Measurements from ENCODE around the gene PRICKLE2. TPM values are rescaled to one million over a fixed set of nuclear protein-coding genes. Genes with fewer than 3 reads are reported as not detected.

PRICKLE2 gene
- total RNA-seq, 1 donor from 2014 or later, result 23.2 TPM

GRCh38 chr3:64104006-64104405 lies 121.3 kb downstream of the PRICKLE2 start:
- no peak overlapping the region for H3K4me3 Mint-ChIP-seq (ENCODE audit: low read depth)
- no peaks in the 10 kb centered on the region for H3K27me3 Mint-ChIP-seq
- no peak for TF ChIP-seq CTCF (IDR thresholded peaks at IDR 0.05; ENCODE audit: unreplicated experiment)
- peaks cover 6% of the 10 kb centered on the region for H3K36me3 Mint-ChIP-seq (ENCODE audit: insufficient read depth)
- no peaks in the 10 kb centered on the region for H3K9me3 Mint-ChIP-seq (ENCODE audit: low read depth)
- H3K4me1 Mint-ChIP-seq (ENCODE audit: low read depth), result peaks cover 32% of the 10 kb centered on the region
- H3K27ac Mint-ChIP-seq, result no peak overlapping the region
- DNase-seq (ENCODE audit: low spot score, unreplicated experiment), result no peak

- TF ChIP-seq CTCF (IDR thresholded peaks at IDR 0.05; ENCODE audit: unreplicated experiment), result no peak
- no peak overlapping the region for H3K4me3 Mint-ChIP-seq (ENCODE audit: low read depth)
- H3K4me1 Mint-ChIP-seq (ENCODE audit: low read depth), result peaks cover 29% of the 10 kb centered on the region
- no peak for DNase-seq (ENCODE audit: low spot score, unreplicated experiment)
- H3K27me3 Mint-ChIP-seq, result no peaks in the 10 kb centered on the region
- peak overlapping the region; percentile 75 for H3K27ac Mint-ChIP-seq
- no peaks in the 10 kb centered on the region for H3K9me3 Mint-ChIP-seq (ENCODE audit: low read depth)
- H3K36me3 Mint-ChIP-seq (ENCODE audit: insufficient read depth), result peaks cover 9% of the 10 kb centered on the region
Measured at GRCh38 chr3:64103131-64103530, 122.1 kb downstream of the PRICKLE2 start.

- TF ChIP-seq CTCF (IDR thresholded peaks at IDR 0.05; ENCODE audit: unreplicated experiment), result no peak
- no peak for DNase-seq (ENCODE audit: low spot score, unreplicated experiment)
- Mint-ChIP-seq H3K27ac (no peak overlapping the region), H3K4me3 (ENCODE audit: low read depth) (no peak overlapping the region), H3K9me3 (ENCODE audit: low read depth) (no peaks in the 10 kb centered on the region), H3K27me3 (no peaks in the 10 kb centered on the region), H3K36me3 (ENCODE audit: insufficient read depth) (peaks cover 10% of the 10 kb centered on the region), H3K4me1 (ENCODE audit: low read depth) (peaks cover 22% of the 10 kb centered on the region)
Measured at GRCh38 chr3:64102147-64102546, 123.1 kb downstream of the PRICKLE2 start.

GRCh38 chr3:64099316-64099715 lies 126.0 kb downstream of the PRICKLE2 start:
- DNase-seq (ENCODE audit: low spot score, unreplicated experiment), result no peak
- peaks cover 7% of the 10 kb centered on the region for H3K4me1 Mint-ChIP-seq (ENCODE audit: low read depth)
- no peak overlapping the region for H3K27ac Mint-ChIP-seq
- H3K36me3 Mint-ChIP-seq (ENCODE audit: insufficient read depth), result peaks cover 11% of the 10 kb centered on the region
- H3K9me3 Mint-ChIP-seq (ENCODE audit: low read depth), result no peaks in the 10 kb centered on the region
- TF ChIP-seq CTCF (IDR thresholded peaks at IDR 0.05; ENCODE audit: unreplicated experiment), result no peak
- no peaks in the 10 kb centered on the region for H3K27me3 Mint-ChIP-seq
- no peak overlapping the region for H3K4me3 Mint-ChIP-seq (ENCODE audit: low read depth)

GRCh38 chr3:64098670-64099069 lies 126.6 kb downstream of the PRICKLE2 start:
- Mint-ChIP-seq H3K9me3 (ENCODE audit: low read depth) (no peaks in the 10 kb centered on the region), H3K4me1 (ENCODE audit: low read depth) (peaks cover 3% of the 10 kb centered on the region), H3K36me3 (ENCODE audit: insufficient read depth) (peaks cover 11% of the 10 kb centered on the region), H3K4me3 (ENCODE audit: low read depth) (no peak overlapping the region), H3K27me3 (no peaks in the 10 kb centered on the region), H3K27ac (no peak overlapping the region)
- no peak for DNase-seq (ENCODE audit: low spot score, unreplicated experiment)
- no peak for TF ChIP-seq CTCF (IDR thresholded peaks at IDR 0.05; ENCODE audit: unreplicated experiment)

All from progenitor cell of endocrine pancreas (in vitro differentiated cells).